ENCODE measurements around the gene SUMF1.
"Not testable (repeated sequence)": the region's sequence is repeated elsewhere in the genome, so short reads cannot be mapped to it uniquely, and the experiment has no call there.

The SUMF1 gene

GRCh38 chr3:4338751-4339150, 128.3 kb downstream of the SUMF1 start:
- no peak for DNase-seq (ENCODE audit: low read depth, low spot score)

GRCh38 chr3:4336850-4337546, 130.1 kb downstream of the SUMF1 start:
- no peak for DNase-seq (ENCODE audit: low read depth, low spot score)

GRCh38 chr3:4335840-4336562, 131.1 kb downstream of the SUMF1 start:
- no peak for DNase-seq (ENCODE audit: low read depth, low spot score)

- DNase-seq (ENCODE audit: low read depth, low spot score) = no peak
Measured at GRCh38 chr3:4334548-4334947, 132.5 kb downstream of the SUMF1 start.

GRCh38 chr3:4332991-4333390, 134.1 kb downstream of the SUMF1 start:
- DNase-seq (ENCODE audit: low read depth, low spot score) = no peak

GRCh38 chr3:4332574-4332973, 134.5 kb downstream of the SUMF1 start:
- DNase-seq (ENCODE audit: low read depth, low spot score) = no peak

GRCh38 chr3:4332111-4332510, 135.0 kb downstream of the SUMF1 start:
- no peak for DNase-seq (ENCODE audit: low read depth, low spot score)

- DNase-seq (ENCODE audit: low read depth, low spot score) = not testable (repeated sequence)
Measured at GRCh38 chr3:4329806-4330205, 137.3 kb downstream of the SUMF1 start.

- no peak for DNase-seq (ENCODE audit: low read depth, low spot score)
Measured at GRCh38 chr3:4326868-4327267, 140.2 kb downstream of the SUMF1 start.

GRCh38 chr3:4323246-4324027, 143.6 kb downstream of the SUMF1 start:
- DNase-seq (ENCODE audit: low read depth, low spot score) = no peak

- DNase-seq (ENCODE audit: low read depth, low spot score) = peak; percentile 24
Measured at GRCh38 chr3:4322635-4323034, 144.4 kb downstream of the SUMF1 start.

- no peak for DNase-seq (ENCODE audit: low read depth, low spot score)
Measured at GRCh38 chr3:4321732-4322131, 145.3 kb downstream of the SUMF1 start.

GRCh38 chr3:4320096-4320911, 146.8 kb downstream of the SUMF1 start:
- DNase-seq (ENCODE audit: low read depth, low spot score) = no peak

GRCh38 chr3:4314688-4315087, 152.4 kb downstream of the SUMF1 start:
- no peak for DNase-seq (ENCODE audit: low read depth, low spot score)

GRCh38 chr3:4313606-4314293, 153.3 kb downstream of the SUMF1 start:
- DNase-seq (ENCODE audit: low read depth, low spot score) = no peak

GRCh38 chr3:4311496-4311895, 155.6 kb downstream of the SUMF1 start:
- DNase-seq (ENCODE audit: low read depth, low spot score) = no peak
